ENCODE results near the gene TTYH3. TPM values are rescaled to one million over a fixed set of nuclear protein-coding genes. Genes with fewer than 3 reads are reported as not detected.

TTYH3 gene
- total RNA-seq, 1 donor from 2014 or later: 33.9 TPM

- Histone ChIP-seq H3K36me3 (no peaks in the 10 kb centered on the region), H3K27me3 (no peaks in the 10 kb centered on the region), H3K4me3 (peak overlapping the region in 1 of 2 donors; percentile 4), H3K27ac (peak overlapping the region; percentile 63), H3K4me1 (peaks cover 93% of the 10 kb centered on the region), H3K9me3 (no peaks in the 10 kb centered on the region)
- TF ChIP-seq CTCF (IDR thresholded peaks at IDR 0.05) (no peak), POLR2AphosphoS5 (IDR thresholded peaks at IDR 0.05; ENCODE audit: insufficient read depth in 1 of 2, low read depth in 1 of 2) (no peak), POLR2A (IDR thresholded peaks at IDR 0.05) (no peak)
- intact Hi-C loops (cut with DNase I): loop anchor here (10.0 kb wide), 1 partner anchor 83 kb away; the partner anchor contains the start of genes BRAT1 and IQCE
- no peak for DNase-seq (ENCODE audit: extremely low spot score in 2 of 2)
Observed at GRCh38 chr7:2637505-2638223, 5.9 kb downstream of the TTYH3 start.

- no peak for DNase-seq (ENCODE audit: extremely low spot score in 2 of 2)
- Histone ChIP-seq H3K36me3 (no peaks in the 10 kb centered on the region), H3K27ac (peak overlapping the region; percentile 63), H3K4me3 (peak overlapping the region in 1 of 2 donors; percentile 4), H3K27me3 (no peaks in the 10 kb centered on the region), H3K4me1 (peaks cover 86% of the 10 kb centered on the region), H3K9me3 (no peaks in the 10 kb centered on the region)
- intact Hi-C loops (cut with DNase I): loop anchor here (10.0 kb wide), 1 partner anchor 84 kb away; the partner anchor contains the start of genes BRAT1 and IQCE
- TF ChIP-seq POLR2AphosphoS5 (IDR thresholded peaks at IDR 0.05; ENCODE audit: insufficient read depth in 1 of 2, low read depth in 1 of 2): peak in 1 of 2 donors; percentile 10
- TF ChIP-seq POLR2A (IDR thresholded peaks at IDR 0.05): no peak
Observed at GRCh38 chr7:2638224-2638991, 6.6 kb downstream of the TTYH3 start.

- intact Hi-C loops (cut with DNase I): loop anchor here (10.0 kb wide), 1 partner anchor 84 kb away; the partner anchor contains the start of genes BRAT1 and IQCE
- no peak for DNase-seq (ENCODE audit: extremely low spot score in 2 of 2)
- Histone ChIP-seq H3K36me3 (no peaks in the 10 kb centered on the region), H3K27me3 (no peaks in the 10 kb centered on the region), H3K4me1 (peaks cover 86% of the 10 kb centered on the region), H3K4me3 (no peak overlapping the region), H3K27ac (peak overlapping the region; percentile 63), H3K9me3 (no peaks in the 10 kb centered on the region)
- TF ChIP-seq POLR2AphosphoS5 (IDR thresholded peaks at IDR 0.05; ENCODE audit: insufficient read depth in 1 of 2, low read depth in 1 of 2) (no peak), POLR2A (IDR thresholded peaks at IDR 0.05) (no peak), CTCF (IDR thresholded peaks at IDR 0.05) (no peak)
Observed at GRCh38 chr7:2639181-2639681, 7.4 kb downstream of the TTYH3 start.

GRCh38 chr7:2639695-2640481, 8.1 kb downstream of the TTYH3 start:
- no peak for DNase-seq (ENCODE audit: extremely low spot score in 2 of 2)
- Histone ChIP-seq H3K9me3 (no peaks in the 10 kb centered on the region), H3K27me3 (no peaks in the 10 kb centered on the region), H3K36me3 (no peaks in the 10 kb centered on the region), H3K4me3 (no peak overlapping the region), H3K27ac (peak overlapping the region; percentile 81), H3K4me1 (peaks cover 86% of the 10 kb centered on the region)
- intact Hi-C loops (cut with DNase I): loop anchor here (10.0 kb wide), 1 partner anchor 85 kb away; the partner anchor contains the start of genes BRAT1 and IQCE
- TF ChIP-seq POLR2AphosphoS5 (IDR thresholded peaks at IDR 0.05; ENCODE audit: insufficient read depth in 1 of 2, low read depth in 1 of 2) (no peak), CTCF (IDR thresholded peaks at IDR 0.05) (no peak), POLR2A (IDR thresholded peaks at IDR 0.05) (no peak)

GRCh38 chr7:2640482-2640830, 8.7 kb downstream of the TTYH3 start:
- Histone ChIP-seq H3K4me1 (peaks cover 85% of the 10 kb centered on the region), H3K36me3 (no peaks in the 10 kb centered on the region), H3K27ac (peak overlapping the region; percentile 81), H3K9me3 (no peaks in the 10 kb centered on the region), H3K4me3 (no peak overlapping the region), H3K27me3 (no peaks in the 10 kb centered on the region)
- intact Hi-C loops (cut with DNase I): no loop called here
- TF ChIP-seq POLR2A (IDR thresholded peaks at IDR 0.05): no peak
- TF ChIP-seq POLR2AphosphoS5 (IDR thresholded peaks at IDR 0.05; ENCODE audit: insufficient read depth in 1 of 2, low read depth in 1 of 2): no peak
- no peak for TF ChIP-seq CTCF (IDR thresholded peaks at IDR 0.05)
- no peak for DNase-seq (ENCODE audit: extremely low spot score in 2 of 2)

Data from vagina (tissue), 2 donors.